Activated CD4-positive, alpha-beta T cell treated with anti-CD3 and anti-CD28 coated beads, Interleukin-2, amount 10 ng/mL, durations not matched to agents 24 days and 14 days (primary cell): ENCODE data around the gene PPP4C. TPM values are rescaled to one million over a fixed set of nuclear protein-coding genes. Genes with fewer than 3 reads are reported as not detected.

Source experiments
- DNase-seq: peaks from one replicate; pipeline ENCODE4 v3.0.0; 2022
- H3K27ac Mint-ChIP-seq: one replicate; pipeline ENCODE4 v1.8.0; 2022; ENCODE audit warnings: mild to moderate bottlenecking, mixed read lengths
- H3K27me3 Mint-ChIP-seq: one replicate; pipeline ENCODE4 v1.8.0; 2022; ENCODE audit warnings: mixed read lengths
- H3K36me3 Mint-ChIP-seq: one replicate; pipeline ENCODE4 v1.8.0; 2022; ENCODE audit warnings: low read depth, mild to moderate bottlenecking, mixed read lengths
- H3K4me1 Mint-ChIP-seq: one replicate; pipeline ENCODE4 v1.8.0; 2021; ENCODE audit warnings: mixed read lengths
- H3K4me3 Mint-ChIP-seq: one replicate; pipeline ENCODE4 v1.8.0; 2022; ENCODE audit warnings: mild to moderate bottlenecking, moderate library complexity, mixed read lengths
- H3K9me3 Mint-ChIP-seq: one replicate; pipeline ENCODE4 v1.8.0; 2021; ENCODE audit warnings: mixed read lengths
- intact Hi-C: fragments of 100-400 bp; cut with micrococcal nuclease; formaldehyde crosslinking; loops from one replicate; pipeline ENCODE4 v1.15.1; 2023
- total RNA-seq: library from RNA; stranded (reverse); gene quantifications from 2 replicates; pipeline ENCODE4 v1.2.3, GENCODE V29; 2022

PPP4C gene
- total RNA-seq, 1 donor from 2014 or later = 144 TPM

GRCh38 chr16:30091474-30092372, 15.9 kb downstream of the PPP4C start, which contains the start of gene TBX6:
Gene TBX6 (minus strand): TSS chr16:30091924. CDS start chr16:30091193, 731 bp downstream.
- no peaks in the 10 kb centered on the region for H3K27me3 Mint-ChIP-seq
- H3K4me1 Mint-ChIP-seq = peaks cover 40% of the 10 kb centered on the region
- H3K9me3 Mint-ChIP-seq = peaks cover under 1% of the 10 kb centered on the region
- H3K4me3 Mint-ChIP-seq = peak within 1 kb of the TSS; percentile 87
- peaks cover 25% of the 10 kb centered on the region for H3K36me3 Mint-ChIP-seq
- peak; percentile 98 for DNase-seq
- intact Hi-C loops = loop anchor here (1.0 kb wide), 3 partner anchors 16 to 32 kb away; partner anchors contain the start of genes ALDOA, MAPK3 and PPP4C
- H3K27ac Mint-ChIP-seq = peak within 1 kb of the TSS; percentile 93

- Mint-ChIP-seq H3K27ac (peak overlapping the region; percentile 93), H3K4me3 (peak overlapping the region; percentile 87), H3K4me1 (peaks cover 44% of the 10 kb centered on the region), H3K9me3 (peaks cover 7% of the 10 kb centered on the region), H3K36me3 (peaks cover 24% of the 10 kb centered on the region), H3K27me3 (no peaks in the 10 kb centered on the region)
- peak; percentile 91 for DNase-seq
- intact Hi-C loops = loop anchor here (1.0 kb wide), 3 partner anchors 17 to 31 kb away; partner anchors contain the start of genes ALDOA, MAPK3 and PPP4C
These were observed 16.7 kb downstream of the PPP4C start for GRCh38 chr16:30092373-30093010.

GRCh38 chr16:30094541-30095165, 18.9 kb downstream of the PPP4C start:
- Mint-ChIP-seq H3K27me3 (no peaks in the 10 kb centered on the region), H3K4me1 (peaks cover 42% of the 10 kb centered on the region)

GRCh38 chr16:30095166-30096078, 19.6 kb downstream of the PPP4C start:
- Mint-ChIP-seq H3K9me3 (peaks cover 13% of the 10 kb centered on the region), H3K27me3 (no peaks in the 10 kb centered on the region), H3K27ac (peak overlapping the region; percentile 88), H3K36me3 (peaks cover 31% of the 10 kb centered on the region), H3K4me1 (peaks cover 34% of the 10 kb centered on the region), H3K4me3 (peak overlapping the region; percentile 91)
- peak; percentile 74 for DNase-seq
- intact Hi-C loops = no loop called here

More at GRCh38 chr16:30094541-30095165, 18.9 kb downstream of the PPP4C start:
- DNase-seq = no peak
- Mint-ChIP-seq H3K36me3 (peaks cover 31% of the 10 kb centered on the region), H3K4me3 (peak overlapping the region; percentile 91), H3K9me3 (peaks cover 13% of the 10 kb centered on the region), H3K27ac (peak overlapping the region; percentile 88)
- intact Hi-C loops = no loop called here

GRCh38 chr16:30096105-30096861, 20.5 kb downstream of the PPP4C start, which contains the start of gene YPEL3:
Gene YPEL3 (minus strand): TSS chr16:30096213. CDS start chr16:30095482, 731 bp downstream.
- H3K4me1 Mint-ChIP-seq = peaks cover 31% of the 10 kb centered on the region
- H3K27ac Mint-ChIP-seq = peak within 1 kb of the TSS; percentile 90
- intact Hi-C loops = no loop called here
- H3K36me3 Mint-ChIP-seq = peaks cover 31% of the 10 kb centered on the region
- peaks cover 13% of the 10 kb centered on the region for H3K9me3 Mint-ChIP-seq
- peak; percentile 97 for DNase-seq
- H3K4me3 Mint-ChIP-seq = peak within 1 kb of the TSS; percentile 91
- H3K27me3 Mint-ChIP-seq = no peaks in the 10 kb centered on the region

GRCh38 chr16:30096862-30097563, 21.2 kb downstream of the PPP4C start:
- Mint-ChIP-seq H3K27me3 (no peaks in the 10 kb centered on the region), H3K4me3 (peak overlapping the region; percentile 74), H3K27ac (peak overlapping the region; percentile 90), H3K4me1 (peaks cover 30% of the 10 kb centered on the region), H3K36me3 (peaks cover 31% of the 10 kb centered on the region), H3K9me3 (peaks cover 13% of the 10 kb centered on the region)
- peak; percentile 70 for DNase-seq
- intact Hi-C loops = no loop called here

- intact Hi-C loops = no loop called here
- H3K4me3 Mint-ChIP-seq = no peak overlapping the region
- H3K27ac Mint-ChIP-seq = no peak overlapping the region
- H3K36me3 Mint-ChIP-seq = peaks cover 32% of the 10 kb centered on the region
- no peaks in the 10 kb centered on the region for H3K27me3 Mint-ChIP-seq
- DNase-seq = no peak
- H3K9me3 Mint-ChIP-seq = no peaks in the 10 kb centered on the region
- H3K4me1 Mint-ChIP-seq = no peaks in the 10 kb centered on the region
These were observed 28.3 kb downstream of the PPP4C start for GRCh38 chr16:30104090-30104489.

- Mint-ChIP-seq H3K27me3 (no peaks in the 10 kb centered on the region), H3K4me1 (no peaks in the 10 kb centered on the region), H3K9me3 (no peaks in the 10 kb centered on the region), H3K4me3 (no peak overlapping the region), H3K36me3 (peaks cover 30% of the 10 kb centered on the region), H3K27ac (no peak overlapping the region)
- DNase-seq = no peak
- intact Hi-C loops = no loop called here
These were observed 28.7 kb downstream of the PPP4C start for GRCh38 chr16:30104492-30104891.

GRCh38 chr16:30108059-30108850, 32.5 kb downstream of the PPP4C start:
- Mint-ChIP-seq H3K4me3 (no peak overlapping the region), H3K27me3 (no peaks in the 10 kb centered on the region), H3K36me3 (peaks cover 35% of the 10 kb centered on the region), H3K4me1 (peaks cover 7% of the 10 kb centered on the region), H3K9me3 (no peaks in the 10 kb centered on the region), H3K27ac (no peak overlapping the region)
- intact Hi-C loops = no loop called here
- DNase-seq = no peak

GRCh38 chr16:30110661-30111060, 34.9 kb downstream of the PPP4C start:
- peaks cover 29% of the 10 kb centered on the region for H3K36me3 Mint-ChIP-seq
- H3K4me1 Mint-ChIP-seq = peaks cover 10% of the 10 kb centered on the region
- no peaks in the 10 kb centered on the region for H3K9me3 Mint-ChIP-seq
- no peak overlapping the region for H3K4me3 Mint-ChIP-seq
- no peak for DNase-seq
- no peaks in the 10 kb centered on the region for H3K27me3 Mint-ChIP-seq
- intact Hi-C loops = no loop called here
- no peak overlapping the region for H3K27ac Mint-ChIP-seq

- intact Hi-C loops = no loop called here
- Mint-ChIP-seq H3K4me3 (no peak overlapping the region), H3K27me3 (no peaks in the 10 kb centered on the region), H3K9me3 (no peaks in the 10 kb centered on the region), H3K36me3 (peaks cover 22% of the 10 kb centered on the region), H3K27ac (peak overlapping the region; percentile 36), H3K4me1 (peaks cover 10% of the 10 kb centered on the region)
- DNase-seq = peak; percentile 89
These were observed 36.6 kb downstream of the PPP4C start for GRCh38 chr16:30112197-30113030.
